Stimulated activated CD4-positive, alpha-beta T cell treated with anti-CD3 and anti-CD28 coated beads, Interleukin-15, amount 100 ng/mL, for 1 hour (primary cell): Measurements from ENCODE around the gene SATB2.

Experiments used
- DNase-seq, 2 donors: peaks; one replicate each; pipeline ENCODE4 v3.0.0-alpha.2; 2020; ENCODE audit warnings: low read depth in 1 of 2, low spot score in 1 of 2

SATB2 gene

DNA sequence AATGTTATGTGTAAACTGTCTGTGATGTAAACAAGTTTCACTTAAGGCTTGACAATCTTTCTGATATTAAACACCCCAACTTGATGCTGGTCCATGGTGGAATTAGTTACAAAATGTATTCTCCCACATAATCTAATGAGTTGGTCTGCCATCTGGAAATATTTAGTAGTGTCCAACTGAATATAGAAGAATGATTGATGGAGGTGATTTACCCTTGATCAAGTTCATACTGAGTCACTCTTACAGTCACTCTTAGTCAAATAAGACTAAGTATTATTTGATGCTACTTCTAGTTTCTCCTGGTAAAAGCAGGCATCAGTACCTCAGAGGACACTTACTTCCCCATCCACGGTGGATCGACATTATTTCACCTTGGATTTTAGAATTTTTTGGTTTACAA lies 198.1 kb downstream of the SATB2 start:
- no peak for DNase-seq

GRCh38 chr2:199258291-199258690 lies 199.4 kb downstream of the SATB2 start:
- no peak for DNase-seq

DNA sequence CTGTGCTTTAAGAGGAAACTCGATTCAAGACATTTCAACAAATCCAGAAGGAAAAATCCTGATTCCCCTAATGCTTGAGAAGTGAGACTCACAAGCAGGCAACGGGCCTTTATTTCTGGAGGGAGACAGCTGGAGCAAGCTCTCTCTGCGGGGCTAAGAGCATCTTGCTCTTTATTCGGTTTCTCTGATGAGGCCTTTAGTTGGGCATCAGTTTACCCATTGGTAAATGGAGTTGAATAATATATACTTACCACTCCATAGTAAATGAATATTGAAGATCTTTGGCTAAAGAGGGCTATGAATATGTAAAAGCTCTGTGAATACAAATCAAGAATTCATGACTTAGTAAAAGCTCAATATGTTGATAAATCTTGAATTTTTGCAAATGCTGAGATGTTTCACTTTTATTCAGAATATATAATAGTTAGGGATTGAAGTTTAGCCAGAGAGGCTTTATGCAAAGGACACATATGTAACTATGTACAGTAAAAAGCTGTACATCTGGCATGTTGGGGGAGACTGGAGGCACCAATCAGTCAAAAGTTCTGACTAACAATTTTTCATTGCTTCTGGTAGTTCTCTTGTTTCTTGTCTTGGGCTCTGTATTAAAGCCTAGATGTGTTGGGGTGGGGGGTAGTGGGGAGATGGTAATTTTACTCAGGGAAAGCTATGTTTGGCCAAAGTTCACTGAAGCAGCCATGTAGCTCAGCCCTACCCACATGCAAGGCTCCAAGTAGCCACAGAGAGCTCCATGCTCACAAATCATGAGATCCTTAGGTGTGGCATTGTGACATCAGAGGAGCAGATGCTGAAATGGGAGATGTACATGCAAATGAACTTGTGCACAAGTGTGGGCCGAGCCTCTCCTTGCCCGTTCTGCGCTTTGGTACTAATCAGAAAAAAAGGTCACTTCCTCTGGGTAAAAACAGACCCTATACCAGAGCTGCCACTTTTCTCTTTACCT lies 200.2 kb downstream of the SATB2 start:
- DNase-seq = no peak

- DNase-seq = no peak
These were observed 227.6 kb downstream of the SATB2 start for GRCh38 chr2:199230091-199230490.

DNA sequence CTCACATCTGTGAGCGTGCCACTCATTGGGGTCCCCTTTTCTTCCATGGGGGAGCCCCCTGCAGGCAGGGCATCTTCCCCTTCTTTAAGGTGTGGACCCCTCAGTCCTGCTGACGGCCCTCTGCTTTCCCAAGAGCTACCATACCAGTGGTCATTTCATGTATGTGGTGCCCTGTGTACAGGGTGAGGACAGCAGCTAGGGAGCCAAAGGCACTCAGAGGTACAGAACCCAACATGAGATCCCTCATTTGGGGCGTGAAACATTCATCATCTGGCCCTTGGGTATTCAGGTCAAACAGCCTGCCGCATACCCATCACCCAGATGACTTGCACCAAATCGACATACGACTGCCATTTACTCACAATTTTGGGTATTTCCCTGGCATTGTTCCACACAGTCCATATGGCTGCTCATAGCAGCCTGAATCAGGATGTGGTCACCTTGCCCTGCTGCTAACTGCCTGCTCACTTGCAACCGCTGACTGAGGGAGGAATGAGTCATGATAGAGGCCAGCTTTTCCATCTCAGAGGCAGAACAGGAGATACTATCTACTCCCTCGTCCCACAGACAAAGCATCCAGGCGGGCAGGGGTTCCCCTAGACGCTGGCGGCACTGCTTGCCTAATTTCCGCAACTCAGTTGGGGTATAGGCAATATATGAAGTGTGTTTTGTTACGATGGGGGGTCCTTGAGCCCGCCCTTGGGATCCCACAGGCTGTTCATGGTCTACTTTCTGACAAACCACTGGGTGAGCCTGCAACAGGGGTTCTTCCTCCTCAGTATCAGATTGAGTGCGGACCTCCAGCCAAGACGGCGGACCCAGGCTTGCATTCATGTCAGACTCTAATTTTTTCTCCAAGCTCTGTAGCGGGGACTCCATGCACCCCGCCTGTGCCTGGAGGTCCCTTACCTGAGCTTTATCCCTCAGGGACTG lies 228.6 kb downstream of the SATB2 start:
- no peak for DNase-seq

DNA sequence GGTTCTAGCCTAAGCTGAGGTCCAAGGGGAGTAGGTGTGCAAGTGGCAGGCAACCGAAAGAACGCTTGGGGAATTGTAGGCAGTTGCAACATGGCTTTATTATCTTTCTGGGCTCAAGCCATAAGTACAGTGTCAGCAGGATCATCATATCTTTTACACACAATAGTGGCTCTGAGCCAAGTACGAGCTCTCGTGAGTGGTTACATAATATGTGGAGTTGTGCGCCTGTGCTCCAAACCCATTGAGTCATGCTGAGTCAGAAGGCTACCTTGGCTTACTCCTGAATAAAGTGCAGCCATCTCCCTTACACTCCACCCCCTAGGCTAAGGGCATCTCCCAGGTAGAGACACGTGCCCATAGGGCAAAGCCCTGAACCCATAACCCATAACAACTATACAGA lies 233.9 kb downstream of the SATB2 start:
- no peak for DNase-seq

- DNase-seq = no peak
These were observed 236.8 kb downstream of the SATB2 start for GRCh38 chr2:199220920-199221319.

GRCh38 chr2:199219551-199219950 lies 238.2 kb downstream of the SATB2 start:
- no peak for DNase-seq
